Measurements from ENCODE around the gene DNAJB8.

DNAJB8 gene

GRCh38 chr3:128427872-128428822 is 38.5 kb downstream of the DNAJB8 start:
- Histone ChIP-seq H3K27me3 (replicated peaks; ENCODE audit: control insufficient read depth, insufficient read depth, low read length, poor library complexity, severe bottlenecking) (peaks cover 12% of the 10 kb centered on the region), H3K27ac (ENCODE audit: insufficient read depth, low read length, poor library complexity, severe bottlenecking) (no peak overlapping the region), H3K4me1 (ENCODE audit: control insufficient read depth, insufficient read depth, low read length, poor library complexity, severe bottlenecking) (peaks cover 3% of the 10 kb centered on the region), H3K9me3 (ENCODE audit: control insufficient read depth, low read length) (no peaks in the 10 kb centered on the region), H3K4me3 (ENCODE audit: insufficient read depth, low read depth, low read length, poor library complexity, severe bottlenecking) (no peak overlapping the region), H3K36me3 (ENCODE audit: control insufficient read depth, insufficient read depth, low read length) (no peaks in the 10 kb centered on the region)
- no peak for DNase-seq

GRCh38 chr3:128427175-128427857 is 39.4 kb downstream of the DNAJB8 start:
- no peak for DNase-seq
- Histone ChIP-seq H3K27me3 (replicated peaks; ENCODE audit: control insufficient read depth, insufficient read depth, low read length, poor library complexity, severe bottlenecking) (peaks cover 6% of the 10 kb centered on the region), H3K4me3 (ENCODE audit: insufficient read depth, low read depth, low read length, poor library complexity, severe bottlenecking) (no peak overlapping the region), H3K9me3 (ENCODE audit: control insufficient read depth, low read length) (no peaks in the 10 kb centered on the region), H3K4me1 (ENCODE audit: control insufficient read depth, insufficient read depth, low read length, poor library complexity, severe bottlenecking) (peaks cover 3% of the 10 kb centered on the region), H3K36me3 (ENCODE audit: control insufficient read depth, insufficient read depth, low read length) (no peaks in the 10 kb centered on the region), H3K27ac (ENCODE audit: insufficient read depth, low read length, poor library complexity, severe bottlenecking) (no peak overlapping the region)

GRCh38 chr3:128426128-128426921 is 40.4 kb downstream of the DNAJB8 start:
- peak; percentile 16 to 25 (median 24) for DNase-seq
- H3K9me3 ChIP-seq (ENCODE audit: control insufficient read depth, low read length): no peaks in the 10 kb centered on the region
- no peak overlapping the region for H3K27ac ChIP-seq (ENCODE audit: insufficient read depth, low read length, poor library complexity, severe bottlenecking)
- peak overlapping the region; percentile 35 for H3K4me3 ChIP-seq (ENCODE audit: insufficient read depth, low read depth, low read length, poor library complexity, severe bottlenecking)
- H3K4me1 ChIP-seq (ENCODE audit: control insufficient read depth, insufficient read depth, low read length, poor library complexity, severe bottlenecking): peaks cover 3% of the 10 kb centered on the region
- no peaks in the 10 kb centered on the region for H3K36me3 ChIP-seq (ENCODE audit: control insufficient read depth, insufficient read depth, low read length)
- no peaks in the 10 kb centered on the region for H3K27me3 ChIP-seq (replicated peaks; ENCODE audit: control insufficient read depth, insufficient read depth, low read length, poor library complexity, severe bottlenecking)

- no peak overlapping the region for H3K4me3 ChIP-seq (ENCODE audit: insufficient read depth, low read depth, low read length, poor library complexity, severe bottlenecking)
- no peaks in the 10 kb centered on the region for H3K36me3 ChIP-seq (ENCODE audit: control insufficient read depth, insufficient read depth, low read length)
- no peak for DNase-seq
- peaks cover 3% of the 10 kb centered on the region for H3K4me1 ChIP-seq (ENCODE audit: control insufficient read depth, insufficient read depth, low read length, poor library complexity, severe bottlenecking)
- no peak overlapping the region for H3K27ac ChIP-seq (ENCODE audit: insufficient read depth, low read length, poor library complexity, severe bottlenecking)
- H3K9me3 ChIP-seq (ENCODE audit: control insufficient read depth, low read length): no peaks in the 10 kb centered on the region
- H3K27me3 ChIP-seq (replicated peaks; ENCODE audit: control insufficient read depth, insufficient read depth, low read length, poor library complexity, severe bottlenecking): no peaks in the 10 kb centered on the region
Observed at GRCh38 chr3:128425846-128426127, 40.9 kb downstream of the DNAJB8 start.

GRCh38 chr3:128425142-128425845 is 41.4 kb downstream of the DNAJB8 start:
- DNase-seq: no peak
- Histone ChIP-seq H3K36me3 (ENCODE audit: control insufficient read depth, insufficient read depth, low read length) (no peaks in the 10 kb centered on the region), H3K27me3 (replicated peaks; ENCODE audit: control insufficient read depth, insufficient read depth, low read length, poor library complexity, severe bottlenecking) (no peaks in the 10 kb centered on the region), H3K9me3 (ENCODE audit: control insufficient read depth, low read length) (no peaks in the 10 kb centered on the region), H3K27ac (ENCODE audit: insufficient read depth, low read length, poor library complexity, severe bottlenecking) (no peak overlapping the region), H3K4me1 (ENCODE audit: control insufficient read depth, insufficient read depth, low read length, poor library complexity, severe bottlenecking) (peaks cover 3% of the 10 kb centered on the region), H3K4me3 (ENCODE audit: insufficient read depth, low read depth, low read length, poor library complexity, severe bottlenecking) (no peak overlapping the region)

GRCh38 chr3:128424508-128425069 is 42.1 kb downstream of the DNAJB8 start:
- Histone ChIP-seq H3K9me3 (ENCODE audit: control insufficient read depth, low read length) (no peaks in the 10 kb centered on the region), H3K4me1 (ENCODE audit: control insufficient read depth, insufficient read depth, low read length, poor library complexity, severe bottlenecking) (peaks cover 3% of the 10 kb centered on the region), H3K27me3 (replicated peaks; ENCODE audit: control insufficient read depth, insufficient read depth, low read length, poor library complexity, severe bottlenecking) (no peaks in the 10 kb centered on the region), H3K27ac (ENCODE audit: insufficient read depth, low read length, poor library complexity, severe bottlenecking) (no peak overlapping the region), H3K36me3 (ENCODE audit: control insufficient read depth, insufficient read depth, low read length) (no peaks in the 10 kb centered on the region), H3K4me3 (ENCODE audit: insufficient read depth, low read depth, low read length, poor library complexity, severe bottlenecking) (no peak overlapping the region)
- no peak for DNase-seq

- Histone ChIP-seq H3K9me3 (ENCODE audit: control insufficient read depth, low read length) (no peaks in the 10 kb centered on the region), H3K4me1 (ENCODE audit: control insufficient read depth, insufficient read depth, low read length, poor library complexity, severe bottlenecking) (peaks cover 3% of the 10 kb centered on the region), H3K27ac (ENCODE audit: insufficient read depth, low read length, poor library complexity, severe bottlenecking) (no peak overlapping the region), H3K27me3 (replicated peaks; ENCODE audit: control insufficient read depth, insufficient read depth, low read length, poor library complexity, severe bottlenecking) (no peaks in the 10 kb centered on the region), H3K36me3 (ENCODE audit: control insufficient read depth, insufficient read depth, low read length) (no peaks in the 10 kb centered on the region), H3K4me3 (ENCODE audit: insufficient read depth, low read depth, low read length, poor library complexity, severe bottlenecking) (no peak overlapping the region)
- DNase-seq: no peak
Observed at GRCh38 chr3:128423525-128424147, 43.1 kb downstream of the DNAJB8 start.

GRCh38 chr3:128422762-128423524 is 43.7 kb downstream of the DNAJB8 start:
- Histone ChIP-seq H3K4me3 (ENCODE audit: insufficient read depth, low read depth, low read length, poor library complexity, severe bottlenecking) (no peak overlapping the region), H3K27me3 (replicated peaks; ENCODE audit: control insufficient read depth, insufficient read depth, low read length, poor library complexity, severe bottlenecking) (no peaks in the 10 kb centered on the region), H3K36me3 (ENCODE audit: control insufficient read depth, insufficient read depth, low read length) (no peaks in the 10 kb centered on the region), H3K9me3 (ENCODE audit: control insufficient read depth, low read length) (no peaks in the 10 kb centered on the region), H3K27ac (ENCODE audit: insufficient read depth, low read length, poor library complexity, severe bottlenecking) (no peak overlapping the region), H3K4me1 (ENCODE audit: control insufficient read depth, insufficient read depth, low read length, poor library complexity, severe bottlenecking) (peaks cover 3% of the 10 kb centered on the region)
- DNase-seq: no peak
